ENCODE data around the gene KRTAP11-1. TPM values are rescaled to one million over a fixed set of nuclear protein-coding genes. Genes with fewer than 3 reads are reported as not detected.

The KRTAP11-1 gene, protein sequence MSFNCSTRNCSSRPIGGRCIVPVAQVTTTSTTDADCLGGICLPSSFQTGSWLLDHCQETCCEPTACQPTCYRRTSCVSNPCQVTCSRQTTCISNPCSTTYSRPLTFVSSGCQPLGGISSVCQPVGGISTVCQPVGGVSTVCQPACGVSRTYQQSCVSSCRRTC
- not detected in 5 replicates for total RNA-seq (2022; extraction: Qiagen RNA extraction; ENCODE audit: low read depth)

DNA sequence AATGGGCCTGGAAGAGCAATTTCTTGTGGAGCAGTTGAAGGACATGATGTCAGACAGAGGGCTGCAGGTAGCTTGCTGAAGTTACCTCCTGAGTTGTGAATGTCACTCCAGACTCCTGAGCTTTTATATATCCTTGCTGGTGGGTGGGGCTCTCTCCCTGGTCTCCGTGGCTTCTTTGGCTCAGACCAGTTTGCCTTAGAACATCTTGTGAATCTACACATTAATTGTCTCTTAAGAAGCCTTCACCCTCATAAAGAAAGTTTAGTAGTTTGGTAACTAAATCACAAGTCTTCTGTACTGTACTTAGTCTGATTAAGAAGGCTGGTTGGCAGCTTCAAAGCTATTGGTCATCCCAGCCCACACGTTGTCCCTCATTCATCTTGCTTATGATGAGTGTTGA is at the start of gene KRTAP11-1:
TSS of gene KRTAP11-1 (minus strand) at position 101 of the 400 bp plus-strand sequence. CDS start at position 45, 56 bp downstream.

Other genes with a start within 250 kb of the KRTAP11-1 start
- not detected in 5 replicates for gene KRTAP20-2, start 246.4 kb downstream of the KRTAP11-1 start, total RNA-seq (2022; extraction: Qiagen RNA extraction; ENCODE audit: low read depth)
- not detected in 5 replicates for gene KRTAP20-3, start 238.7 kb downstream of the KRTAP11-1 start, total RNA-seq (2022; extraction: Qiagen RNA extraction; ENCODE audit: low read depth)
- not detected in 5 replicates for gene KRTAP21-3, start 162.8 kb downstream of the KRTAP11-1 start, total RNA-seq (2022; extraction: Qiagen RNA extraction; ENCODE audit: low read depth)
- not detected in 5 replicates for gene KRTAP21-2, start 134.3 kb downstream of the KRTAP11-1 start, total RNA-seq (2022; extraction: Qiagen RNA extraction; ENCODE audit: low read depth)
- gene KRTAP21-1, start 126.2 kb downstream of the KRTAP11-1 start, total RNA-seq (2022; extraction: Qiagen RNA extraction; ENCODE audit: low read depth), result not detected in 5 replicates
- not detected in 5 replicates for gene KRTAP8-1, start 68.3 kb downstream of the KRTAP11-1 start, total RNA-seq (2022; extraction: Qiagen RNA extraction; ENCODE audit: low read depth)
- gene KRTAP7-1, start 51.8 kb downstream of the KRTAP11-1 start, total RNA-seq (2022; extraction: Qiagen RNA extraction; ENCODE audit: low read depth), result not detected in 5 replicates
- not detected in 5 replicates for gene KRTAP19-8, start 156.9 kb upstream of the KRTAP11-1 start, total RNA-seq (2022; extraction: Qiagen RNA extraction; ENCODE audit: low read depth)